ENCODE results near the gene PHF8. TPM values are rescaled to one million over a fixed set of nuclear protein-coding genes. Genes with fewer than 3 reads are reported as not detected.

The PHF8 gene
- 11.8 to 14.1 TPM (median 12.7 TPM) in 5 replicates for total RNA-seq (2022; extraction: Qiagen RNA extraction; ENCODE audit: low read depth)

GRCh38 chrX:54044126-54044876 lies at the start of gene PHF8:
TSS of gene PHF8 (minus strand) at chrX:54044473. CDS start at chrX:54042728, 1,745 bp downstream.

Other genes with a start within 250 kb of the PHF8 start
- 3.1 to 5.7 TPM (median 4.6 TPM) in 5 replicates for gene FAM120C, start 138.8 kb upstream of the PHF8 start, total RNA-seq (2022; extraction: Qiagen RNA extraction; ENCODE audit: low read depth)